ENCODE data around the gene DOCK9.
"Not testable (repeated sequence)": the region's sequence is repeated elsewhere in the genome, so short reads cannot be mapped to it uniquely, and the experiment has no call there.

The DOCK9 gene

GRCh38 chr13:98824376-98825160 is 153.3 kb downstream of the DOCK9 start:
- no peak for DNase-seq (ENCODE audit: low spot score)

GRCh38 chr13:98823442-98823841 is 154.4 kb downstream of the DOCK9 start:
- no peak for DNase-seq (ENCODE audit: low spot score)

- no peak for DNase-seq (ENCODE audit: low spot score)
These were observed 155.6 kb downstream of the DOCK9 start for GRCh38 chr13:98822225-98822606.

- DNase-seq (ENCODE audit: low spot score), result peak; percentile 8
These were observed 156.3 kb downstream of the DOCK9 start for GRCh38 chr13:98821372-98822224.

- DNase-seq (ENCODE audit: low spot score), result no peak
These were observed 157.0 kb downstream of the DOCK9 start for GRCh38 chr13:98820744-98821371.

GRCh38 chr13:98820300-98820699 is 157.6 kb downstream of the DOCK9 start:
- no peak for DNase-seq (ENCODE audit: low spot score)

- no peak for DNase-seq (ENCODE audit: low spot score)
These were observed 158.4 kb downstream of the DOCK9 start for GRCh38 chr13:98819382-98820010.

GRCh38 chr13:98816406-98816805 is 161.5 kb downstream of the DOCK9 start:
- no peak for DNase-seq (ENCODE audit: low spot score)

GRCh38 chr13:98813993-98814392 is 163.9 kb downstream of the DOCK9 start:
- DNase-seq (ENCODE audit: low spot score), result no peak

- not testable (repeated sequence) for DNase-seq (ENCODE audit: low spot score)
These were observed 165.6 kb downstream of the DOCK9 start for GRCh38 chr13:98812186-98812790.

GRCh38 chr13:98810746-98811145 is 167.1 kb downstream of the DOCK9 start:
- DNase-seq (ENCODE audit: low spot score), result no peak

- no peak for DNase-seq (ENCODE audit: low spot score)
These were observed 168.5 kb downstream of the DOCK9 start for GRCh38 chr13:98809345-98809777.

- DNase-seq (ENCODE audit: low spot score), result no peak
These were observed 170.1 kb downstream of the DOCK9 start for GRCh38 chr13:98807774-98808173.

- DNase-seq (ENCODE audit: low spot score), result no peak
These were observed 173.5 kb downstream of the DOCK9 start for GRCh38 chr13:98804336-98804855.

- DNase-seq (ENCODE audit: low spot score), result no peak
These were observed 173.9 kb downstream of the DOCK9 start for GRCh38 chr13:98803921-98804320.

GRCh38 chr13:98803111-98803561 is 174.7 kb downstream of the DOCK9 start:
- DNase-seq (ENCODE audit: low spot score), result no peak

GRCh38 chr13:98802559-98802958 is 175.3 kb downstream of the DOCK9 start:
- no peak for DNase-seq (ENCODE audit: low spot score)

- DNase-seq (ENCODE audit: low spot score), result no peak
These were observed 176.0 kb downstream of the DOCK9 start for GRCh38 chr13:98801626-98802418.

- no peak for DNase-seq (ENCODE audit: low spot score)
These were observed 177.8 kb downstream of the DOCK9 start for GRCh38 chr13:98800078-98800477.

GRCh38 chr13:98798849-98799645 is 178.8 kb downstream of the DOCK9 start:
- no peak for DNase-seq (ENCODE audit: low spot score)
